ENCODE data around the gene MSGN1. TPM values are rescaled to one million over a fixed set of nuclear protein-coding genes. Genes with fewer than 3 reads are reported as not detected.

The MSGN1 gene, protein sequence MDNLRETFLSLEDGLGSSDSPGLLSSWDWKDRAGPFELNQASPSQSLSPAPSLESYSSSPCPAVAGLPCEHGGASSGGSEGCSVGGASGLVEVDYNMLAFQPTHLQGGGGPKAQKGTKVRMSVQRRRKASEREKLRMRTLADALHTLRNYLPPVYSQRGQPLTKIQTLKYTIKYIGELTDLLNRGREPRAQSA
- total RNA-seq: not detected

DNA sequence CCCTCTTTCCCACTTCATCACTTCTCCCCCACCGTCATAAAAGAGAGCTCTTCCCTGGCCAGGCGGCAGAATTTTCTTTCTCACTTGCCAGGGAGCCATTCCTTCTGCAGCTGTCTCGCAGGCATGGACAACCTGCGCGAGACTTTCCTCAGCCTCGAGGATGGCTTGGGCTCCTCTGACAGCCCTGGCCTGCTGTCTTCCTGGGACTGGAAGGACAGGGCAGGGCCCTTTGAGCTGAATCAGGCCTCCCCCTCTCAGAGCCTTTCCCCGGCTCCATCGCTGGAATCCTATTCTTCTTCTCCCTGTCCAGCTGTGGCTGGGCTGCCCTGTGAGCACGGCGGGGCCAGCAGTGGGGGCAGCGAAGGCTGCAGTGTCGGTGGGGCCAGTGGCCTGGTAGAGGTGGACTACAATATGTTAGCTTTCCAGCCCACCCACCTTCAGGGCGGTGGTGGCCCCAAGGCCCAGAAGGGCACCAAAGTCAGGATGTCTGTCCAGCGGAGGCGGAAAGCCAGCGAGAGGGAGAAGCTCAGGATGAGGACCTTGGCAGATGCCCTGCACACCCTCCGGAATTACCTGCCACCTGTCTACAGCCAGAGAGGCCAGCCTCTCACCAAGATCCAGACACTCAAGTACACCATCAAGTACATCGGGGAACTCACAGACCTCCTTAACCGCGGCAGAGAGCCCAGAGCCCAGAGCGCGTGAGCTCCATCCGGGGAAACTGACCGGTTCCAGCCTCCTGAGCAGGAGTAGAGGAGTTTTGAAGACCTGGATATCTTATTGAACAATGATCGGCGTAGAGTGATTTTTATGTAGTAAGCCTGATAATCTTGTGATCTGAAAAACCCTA, at the start of gene MSGN1:
TSS of gene MSGN1 (plus strand) at position 65 of the 850 bp plus-strand sequence. CDS start at position 124, 59 bp downstream.
- H3K27me3 ChIP-seq: no peaks in the 10 kb centered on the region
- H3K9me3 ChIP-seq: no peaks in the 10 kb centered on the region
- H3K27ac ChIP-seq: no peak within 1 kb of the TSS

DNA sequence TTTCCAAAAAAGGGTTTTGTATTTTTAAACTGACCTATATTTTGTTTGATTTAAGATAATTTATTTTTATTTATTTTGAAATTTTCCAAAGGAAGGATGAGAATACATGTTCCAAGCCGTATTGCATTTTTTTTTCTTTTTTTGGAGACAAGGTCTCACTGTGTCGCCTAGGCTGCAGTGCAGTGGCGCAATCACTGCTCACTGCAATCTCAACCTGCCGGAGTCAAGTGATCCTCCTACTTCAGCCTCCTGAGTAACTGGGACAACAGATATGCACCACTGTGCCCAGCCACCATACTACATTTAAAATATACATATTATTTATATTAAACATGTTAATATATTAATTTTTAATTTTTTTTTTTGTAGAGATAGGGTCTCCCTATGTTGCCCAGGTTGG, 47.4 kb upstream of the MSGN1 start:
- no peak for DNase-seq
- H3K36me3 ChIP-seq: peaks cover 0 to 14% (median 0%) of the 10 kb centered on the region in 3 donors
- no peaks in the 10 kb centered on the region for H3K9me3 ChIP-seq
- TF ChIP-seq, protein P1, sequence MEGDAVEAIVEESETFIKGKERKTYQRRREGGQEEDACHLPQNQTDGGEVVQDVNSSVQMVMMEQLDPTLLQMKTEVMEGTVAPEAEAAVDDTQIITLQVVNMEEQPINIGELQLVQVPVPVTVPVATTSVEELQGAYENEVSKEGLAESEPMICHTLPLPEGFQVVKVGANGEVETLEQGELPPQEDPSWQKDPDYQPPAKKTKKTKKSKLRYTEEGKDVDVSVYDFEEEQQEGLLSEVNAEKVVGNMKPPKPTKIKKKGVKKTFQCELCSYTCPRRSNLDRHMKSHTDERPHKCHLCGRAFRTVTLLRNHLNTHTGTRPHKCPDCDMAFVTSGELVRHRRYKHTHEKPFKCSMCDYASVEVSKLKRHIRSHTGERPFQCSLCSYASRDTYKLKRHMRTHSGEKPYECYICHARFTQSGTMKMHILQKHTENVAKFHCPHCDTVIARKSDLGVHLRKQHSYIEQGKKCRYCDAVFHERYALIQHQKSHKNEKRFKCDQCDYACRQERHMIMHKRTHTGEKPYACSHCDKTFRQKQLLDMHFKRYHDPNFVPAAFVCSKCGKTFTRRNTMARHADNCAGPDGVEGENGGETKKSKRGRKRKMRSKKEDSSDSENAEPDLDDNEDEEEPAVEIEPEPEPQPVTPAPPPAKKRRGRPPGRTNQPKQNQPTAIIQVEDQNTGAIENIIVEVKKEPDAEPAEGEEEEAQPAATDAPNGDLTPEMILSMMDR (IDR thresholded peaks at IDR 0.05): no peak
- no peak for TF ChIP-seq POLR2A (IDR thresholded peaks at IDR 0.05)
- no peak overlapping the region for H3K4me3 ChIP-seq
- H3K27ac ChIP-seq: no peak overlapping the region
- no peaks in the 10 kb centered on the region for H3K27me3 ChIP-seq
- H3K4me1 ChIP-seq: no peaks in the 10 kb centered on the region

More for the DNA sequence above, at the start of gene MSGN1:
- TF ChIP-seq, protein P1 (IDR thresholded peaks at IDR 0.05): no peak
- TF ChIP-seq POLR2A (IDR thresholded peaks at IDR 0.05): no peak
- no peaks in the 10 kb centered on the region for H3K36me3 ChIP-seq
- H3K4me1 ChIP-seq: peaks cover 0 to 6% (median 0%) of the 10 kb centered on the region in 4 donors
- no peak for DNase-seq
- no peak within 1 kb of the TSS for H3K4me3 ChIP-seq

DNA sequence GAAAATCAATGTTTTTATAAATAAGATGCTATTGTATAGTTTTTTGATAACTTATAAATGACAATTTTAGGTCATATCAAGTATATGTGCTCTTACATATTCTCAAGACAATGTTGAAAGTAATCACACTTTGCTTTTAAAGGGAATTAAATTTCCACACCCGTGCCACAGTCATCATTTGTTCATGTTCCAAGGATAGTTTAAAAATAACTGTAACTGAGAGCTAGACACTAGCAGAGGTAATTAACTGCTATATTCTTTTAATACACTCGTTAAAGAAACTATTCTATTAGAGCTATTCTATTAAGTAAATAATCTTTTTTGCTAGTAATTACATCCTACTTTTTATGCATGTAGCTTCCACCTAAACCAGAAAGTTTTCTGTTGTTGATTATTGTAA, 44.3 kb upstream of the MSGN1 start:
- H3K4me3 ChIP-seq: no peak overlapping the region
- H3K27ac ChIP-seq: no peak overlapping the region
- H3K36me3 ChIP-seq: peaks cover 0 to 14% (median 0%) of the 10 kb centered on the region in 3 donors
- no peaks in the 10 kb centered on the region for H3K27me3 ChIP-seq
- no peaks in the 10 kb centered on the region for H3K9me3 ChIP-seq
- DNase-seq: no peak
- H3K4me1 ChIP-seq: no peaks in the 10 kb centered on the region
- TF ChIP-seq, protein P1 (IDR thresholded peaks at IDR 0.05): no peak
- TF ChIP-seq POLR2A (IDR thresholded peaks at IDR 0.05): no peak

DNA sequence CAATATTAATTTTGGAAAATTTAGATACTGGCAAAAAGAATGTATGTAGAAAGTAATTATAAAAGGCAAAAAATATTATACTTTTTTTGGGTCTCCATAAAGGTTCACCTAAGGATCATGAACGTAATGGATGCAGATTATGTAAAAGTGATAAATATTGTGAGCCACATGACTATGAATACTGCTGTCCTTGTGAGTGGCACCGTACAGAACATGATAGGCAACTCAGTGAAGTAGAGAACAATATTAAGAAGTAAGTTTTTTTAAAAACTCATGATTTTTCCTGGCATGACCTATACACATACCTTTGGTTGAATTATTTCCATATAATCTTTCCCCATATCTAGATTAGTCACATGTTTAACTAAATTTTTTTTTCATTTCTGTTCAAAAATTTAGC, 43.7 kb upstream of the MSGN1 start:
- H3K27ac ChIP-seq: no peak overlapping the region
- no peaks in the 10 kb centered on the region for H3K4me1 ChIP-seq
- no peak for TF ChIP-seq POLR2A (IDR thresholded peaks at IDR 0.05)
- TF ChIP-seq, protein P1 (IDR thresholded peaks at IDR 0.05): no peak
- H3K36me3 ChIP-seq: peaks cover 0 to 14% (median 0%) of the 10 kb centered on the region in 3 donors
- H3K9me3 ChIP-seq: no peaks in the 10 kb centered on the region
- H3K27me3 ChIP-seq: no peaks in the 10 kb centered on the region
- DNase-seq: no peak
- H3K4me3 ChIP-seq: no peak overlapping the region

DNA sequence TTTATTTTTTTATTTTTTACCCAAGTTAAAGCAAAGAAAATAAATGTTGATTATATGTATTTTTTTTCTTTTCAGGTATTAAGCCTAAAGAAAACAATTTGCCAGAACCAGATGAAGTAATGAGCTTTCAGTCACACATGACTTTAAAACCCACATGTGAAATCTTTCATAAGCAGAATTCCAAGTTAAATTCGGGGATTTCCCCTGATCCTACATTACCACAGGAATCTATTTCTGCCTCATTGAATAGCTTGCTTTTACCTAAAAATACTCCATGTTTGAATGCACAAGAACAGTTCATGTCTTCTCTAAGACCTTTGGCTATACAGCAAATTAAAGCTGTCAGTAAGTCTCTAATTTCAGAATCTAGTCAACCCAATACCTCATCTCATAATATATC, 35.7 kb upstream of the MSGN1 start:
- Histone ChIP-seq H3K4me1 (no peaks in the 10 kb centered on the region), H3K4me3 (no peak overlapping the region), H3K27me3 (no peaks in the 10 kb centered on the region), H3K36me3 (peaks cover 0 to 19% (median 0%) of the 10 kb centered on the region in 3 donors), H3K9me3 (no peaks in the 10 kb centered on the region), H3K27ac (no peak overlapping the region)
- no peak for DNase-seq
- TF ChIP-seq POLR2A (IDR thresholded peaks at IDR 0.05): no peak
- TF ChIP-seq, protein P1 (IDR thresholded peaks at IDR 0.05): no peak

Data from Peyer's patch (tissue), 4 donors.